Measurements from ENCODE around the gene MROH8.

MROH8 gene

GRCh38 chr20:37200376-37200775 is 21.0 kb upstream of the MROH8 start:
- DNase-seq (ENCODE audit: low read depth, low spot score) = no peak

GRCh38 chr20:37198932-37199660 is 19.7 kb upstream of the MROH8 start:
- DNase-seq (ENCODE audit: low read depth, low spot score) = no peak

GRCh38 chr20:37194621-37195417 is 15.5 kb upstream of the MROH8 start:
- peak; percentile 46 for DNase-seq (ENCODE audit: low read depth, low spot score)

GRCh38 chr20:37193821-37194220 is 14.5 kb upstream of the MROH8 start:
- DNase-seq (ENCODE audit: low read depth, low spot score) = no peak

- DNase-seq (ENCODE audit: low read depth, low spot score) = no peak
Observed at GRCh38 chr20:37193226-37193625, 13.9 kb upstream of the MROH8 start.

GRCh38 chr20:37192137-37192854 is 12.9 kb upstream of the MROH8 start:
- DNase-seq (ENCODE audit: low read depth, low spot score) = peak; percentile 89

- no peak for DNase-seq (ENCODE audit: low read depth, low spot score)
Observed at GRCh38 chr20:37190354-37191112, 11.2 kb upstream of the MROH8 start.

GRCh38 chr20:37189416-37190016 is 10.2 kb upstream of the MROH8 start:
- DNase-seq (ENCODE audit: low read depth, low spot score) = no peak

GRCh38 chr20:37188787-37189186 is 9.4 kb upstream of the MROH8 start:
- DNase-seq (ENCODE audit: low read depth, low spot score) = no peak

GRCh38 chr20:37185686-37186085 is 6.3 kb upstream of the MROH8 start:
- peak; percentile 62 for DNase-seq (ENCODE audit: low read depth, low spot score)

- no peak for DNase-seq (ENCODE audit: low read depth, low spot score)
Observed at GRCh38 chr20:37179683-37180524, 556 bp upstream of the MROH8 start.

- DNase-seq (ENCODE audit: low read depth, low spot score) = no peak
Observed at GRCh38 chr20:37172836-37173235, 6.5 kb downstream of the MROH8 start.

- DNase-seq (ENCODE audit: low read depth, low spot score) = no peak
Observed at GRCh38 chr20:37166867-37167266, 12.5 kb downstream of the MROH8 start.

- no peak for DNase-seq (ENCODE audit: low read depth, low spot score)
Observed at GRCh38 chr20:37165031-37165430, 14.3 kb downstream of the MROH8 start.

- no peak for DNase-seq (ENCODE audit: low read depth, low spot score)
Observed at GRCh38 chr20:37163832-37164554, 15.4 kb downstream of the MROH8 start.

GRCh38 chr20:37162646-37163045 is 16.7 kb downstream of the MROH8 start:
- DNase-seq (ENCODE audit: low read depth, low spot score) = peak; percentile 34

- peak; percentile 13 for DNase-seq (ENCODE audit: low read depth, low spot score)
Observed at GRCh38 chr20:37161830-37162549, 17.4 kb downstream of the MROH8 start.

- peak; percentile 16 for DNase-seq (ENCODE audit: low read depth, low spot score)
Observed at GRCh38 chr20:37160683-37161082, 18.7 kb downstream of the MROH8 start.

- no peak for DNase-seq (ENCODE audit: low read depth, low spot score)
Observed at GRCh38 chr20:37158248-37158647, 21.1 kb downstream of the MROH8 start.
